GM12878 (cell line): ENCODE measurements around the gene B3GNT8. TPM values are rescaled to one million over a fixed set of nuclear protein-coding genes. Genes with fewer than 3 reads are reported as not detected.
A peak's percentile ranks its signal among the peaks of the same experiment; 100 is the strongest.

ENCODE experiments used
- ATAC-seq: fragments of 200-7000 bp; cut with Tn5 transposase; 3 replicates; pipeline ENCODE4 v1.9.1; 2020; ENCODE audit warnings: mild to moderate bottlenecking, moderate library complexity
- BruUV-seq: library from RNA; stranded (reverse); fragments of 400-500 nt; replicated peaks from 2 replicates; lab custom pipeline; 2021; lab: Mats Ljungman, UMichigan
- CTCF ChIA-PET: fragments of 300-600 bp; sonication (Branson Sonifier 250); formaldehyde crosslinking; extraction: SDS; loops from one replicate; lab custom pipeline; 2021; ENCODE audit warnings: inconsistent platforms; lab: Yijun Ruan, JAX
- POLR2A ChIA-PET: fragments of 350-600 bp; formaldehyde crosslinking; extraction: SDS; loops from one replicate; lab custom pipeline; 2021; ENCODE audit warnings: inconsistent platforms; lab: Charles Lee
- RAD21 ChIA-PET: fragments of 300-600 bp; sonication (Branson Sonifier 250); formaldehyde crosslinking; loops from one replicate; lab custom pipeline; 2023; ENCODE audit warnings: antibody characterized with exemption; ENCODE audit not compliant: unreplicated experiment; lab: Charles Lee
- SMC1A ChIA-PET: fragments of 300-600 bp; sonication (Branson Sonifier 250); formaldehyde crosslinking; loops from one replicate; lab custom pipeline; 2023; ENCODE audit not compliant: unreplicated experiment, uncharacterized antibody; lab: Charles Lee
- DNase-seq: peaks from one replicate; pipeline ENCODE4 v3.0.0-alpha.2; 2011; ENCODE audit warnings: low read depth, low spot score
- FAIRE-seq: peaks from 3 replicates; lab custom pipeline; 2011; peaks lifted over from hg19 to GRCh38; lab: Jason Lieb, UNC
- H2AFZ ChIP-seq: 2 replicates; pipeline ENCODE4 v1.6.0; 2011; ENCODE audit warnings: low read depth, low read length, control low read depth; ENCODE audit not compliant: control insufficient read depth
- H3K27ac ChIP-seq: 2 replicates; pipeline ENCODE4 v1.5.1; 2011; ENCODE audit warnings: control low read depth; ENCODE audit not compliant: control insufficient read depth, insufficient read depth
- H3K27me3 ChIP-seq, 2 experiments: replicated peaks in 1 of 2; 2 replicates each; pipeline versions ENCODE4 v1.6.0 to v1.6.1; 2011; ENCODE audit warnings: low read length in 1 of 2; ENCODE audit not compliant: control insufficient read depth in 2 of 2, insufficient read depth in 2 of 2
- H3K36me3 ChIP-seq, 2 experiments: 2 replicates each; pipeline ENCODE4 v1.5.1; 2011; ENCODE audit warnings: low read length in 1 of 2; ENCODE audit not compliant: control insufficient read depth in 2 of 2, insufficient read depth in 2 of 2
- H3K4me1 ChIP-seq: 2 replicates; pipeline ENCODE4 v1.6.1; 2011; ENCODE audit warnings: mild to moderate bottlenecking, low read length, moderate library complexity, mixed read lengths; ENCODE audit not compliant: control insufficient read depth, insufficient read depth
- H3K4me2 ChIP-seq: 2 replicates; pipeline ENCODE4 v1.6.0; 2011; ENCODE audit warnings: control low read depth; ENCODE audit not compliant: control insufficient read depth, insufficient read depth
- H3K4me3 ChIP-seq: fragments of 200-600 bp; sonication (generic); 2 replicates; pipeline ENCODE4 v1.5.1; 2016
- H3K79me2 ChIP-seq: 2 replicates; pipeline ENCODE4 v1.6.0; 2011; ENCODE audit warnings: low read length; ENCODE audit not compliant: control insufficient read depth, insufficient read depth
- H3K9ac ChIP-seq: 2 replicates; pipeline ENCODE4 v1.8.0; 2011; ENCODE audit warnings: low read length, control low read depth, mixed read lengths; ENCODE audit not compliant: control insufficient read depth, insufficient read depth
- H3K9me3 ChIP-seq: replicated peaks from 3 replicates; pipeline ENCODE4 v1.5.1; 2011; ENCODE audit warnings: mild to moderate bottlenecking, low read length; ENCODE audit not compliant: control insufficient read depth, insufficient read depth
- H4K20me1 ChIP-seq: 2 replicates; pipeline ENCODE4 v1.6.0; 2011; ENCODE audit not compliant: control insufficient read depth, insufficient read depth
- BACH1 ChIP-seq: fragments of 450-650 bp; IDR thresholded peaks from 2 replicates; pipeline ENCODE4 v1.6.1; 2017; ENCODE audit warnings: mild to moderate bottlenecking, borderline replicate concordance
- BCL3 ChIP-seq: IDR thresholded peaks from 2 replicates; pipeline ENCODE4 v1.6.1; 2011; ENCODE audit warnings: borderline replicate concordance, low read depth, mild to moderate bottlenecking, moderate library complexity, low read length; ENCODE audit not compliant: insufficient read depth, poor library complexity, severe bottlenecking
- CHD1 ChIP-seq: IDR thresholded peaks from 2 replicates; pipeline ENCODE4 v1.6.1; 2012; ENCODE audit warnings: low read depth, low read length, improper control_type of control experiment
- GABPA ChIP-seq: IDR thresholded peaks from 2 replicates; pipeline ENCODE4 v1.6.1; 2014; ENCODE audit warnings: antibody characterized with exemption, low read depth, mild to moderate bottlenecking, inconsistent platforms
- MYC ChIP-seq: IDR thresholded peaks from 2 replicates; pipeline ENCODE4 v1.6.1; 2011; ENCODE audit warnings: mild to moderate bottlenecking, low read length, moderate library complexity, inconsistent platforms; ENCODE audit not compliant: insufficient read depth, insufficient replicate concordance, insufficient read length, severe bottlenecking
- NR2F1 ChIP-seq: fragments of 450-650 bp; conservative IDR thresholded peaks from 2 replicates; pipeline ENCODE4 v1.6.1; 2017; ENCODE audit warnings: mild to moderate bottlenecking
- PKNOX1 ChIP-seq: fragments of 450-650 bp; IDR thresholded peaks from 2 replicates; pipeline ENCODE4 v1.6.1; 2016; ENCODE audit warnings: mild to moderate bottlenecking
- TAF1 ChIP-seq: IDR thresholded peaks from 2 replicates; pipeline ENCODE4 v1.6.1; 2011; ENCODE audit warnings: mild to moderate bottlenecking, low read depth, low read length, borderline replicate concordance
- WGBS: methylation state at CpG from one replicate; pipeline ENCODE4 v1.1.6; 2016; ENCODE audit warnings: low lambda C conversion rate; ENCODE audit not compliant: insufficient replicate concordance, insufficient coverage; ENCODE audit errors: missing lambda C conversion rate; 5-methylcytosine and 5-hydroxymethylcytosine counted together
- in situ Hi-C: fragments of 300-500 bp; cut with MboI; formaldehyde crosslinking; loops from 9 replicates; pipeline ENCODE4 v1.14.3; 2018; ENCODE audit warnings: mixed read lengths
- intact Hi-C: fragments of 100-400 bp; cut with micrococcal nuclease; formaldehyde crosslinking; loops from one replicate; pipeline ENCODE4 v1.14.2; 2022; ENCODE audit not compliant: unreplicated experiment
- polyA plus RNA-seq, 11 experiments: library from polyadenylated mRNA; depleted of rRNA in 4 of 11; unstranded in 6 of 11; stranded (reverse) in 5 of 11; fragments of >200 nt; fragmentation: Nextera tagmentation in 4 of 11; fragmentation: Illumina TruSeq in 1 of 11; extraction: Ambion mirVana in 4 of 11; extraction: Trizol in 1 of 11; gene quantifications; 1 replicate in 1 of 11; 2 replicates in 10 of 11; pipeline versions ENCODE4 v1.2.1 to v1.2.3, GENCODE V29; 2011 to 2016; ENCODE audit warnings: inconsistent platforms in 2 of 11, missing spikeins in 2 of 11, low read depth in 1 of 11
- total RNA-seq, 4 experiments: library from RNA; depleted of rRNA in 3 of 4; stranded (reverse); fragments of >200 nt in 3 of 4; fragmentation: Illumina TruSeq in 1 of 4; extraction: Trizol in 1 of 4; gene quantifications; 2 replicates each; pipeline versions ENCODE4 v1.2.1 to v1.2.3, GENCODE V29; 2013 to 2021

B3GNT8 gene
- total and polyA plus RNA-seq, 10 of the 15 experiments (the other 5 are each of a cell fraction or from before 2014, with no cell fraction given), result 0.06 to 1.2 (median 0.31) TPM; not detected in 4

GRCh38 chr19:41395355-41395754, 31.8 kb downstream of the B3GNT8 start (continued):
- TF ChIP-seq MYC (no peak), GABPA (no peak), BACH1 (no peak), NR2F1 (no peak; the same call in 1 of the 2 replicates), PKNOX1 (peak; percentile 24; the same call in 1 of the 2 replicates), BCL3 (no peak)
- TF ChIP-seq, all 136 proteins: peak for 3

GRCh38 chr19:41392775-41393174, 34.4 kb downstream of the B3GNT8 start:
- Histone ChIP-seq H3K4me2 (no peak overlapping the region), H3K27me3 (no peaks in the 10 kb centered on the region), H4K20me1 (no peaks in the 10 kb centered on the region), H3K36me3 (peaks cover 19 to 22% of the 10 kb centered on the region in 2 experiments; a peak in 3 of 4 replicates), H2AFZ (no peak overlapping the region), H3K9ac (no peak overlapping the region), H3K79me2 (peaks cover 37% of the 10 kb centered on the region), H3K4me1 (peaks cover 21% of the 10 kb centered on the region), H3K4me3 (no peak overlapping the region), H3K9me3 (no peaks in the 10 kb centered on the region), H3K27ac (no peak overlapping the region)
- ChIA-PET SMC1A (interaction anchor here (1.4 kb wide), 1 partner anchor 46 kb away, joined by 3 read pairs; no protein-coding TSS in a partner anchor), CTCF (interaction anchor here (0.6 kb wide), 1 partner anchor 38 kb away, joined by 3 read pairs; no protein-coding TSS in a partner anchor), RAD21 (no interaction called here), POLR2A (interaction anchor here (2.3 kb wide), 1 partner anchor 28 kb away, joined by 11 read pairs; no protein-coding TSS in a partner anchor)
- TF ChIP-seq TAF1 (no peak), MYC (no peak), CHD1 (no peak)
- in situ Hi-C loops, result no loop called here
- ATAC-seq (no peak), DNase-seq (no peak), FAIRE-seq (no peak)
- BruUV-seq, result no TSS peak
- WGBS, result 98% methylated on average over 12 of the region's 12 CpGs
- intact Hi-C loops, result no loop called here
